ENCODE results near the gene PLEKHA1.

Gene PLEKHA1

DNA sequence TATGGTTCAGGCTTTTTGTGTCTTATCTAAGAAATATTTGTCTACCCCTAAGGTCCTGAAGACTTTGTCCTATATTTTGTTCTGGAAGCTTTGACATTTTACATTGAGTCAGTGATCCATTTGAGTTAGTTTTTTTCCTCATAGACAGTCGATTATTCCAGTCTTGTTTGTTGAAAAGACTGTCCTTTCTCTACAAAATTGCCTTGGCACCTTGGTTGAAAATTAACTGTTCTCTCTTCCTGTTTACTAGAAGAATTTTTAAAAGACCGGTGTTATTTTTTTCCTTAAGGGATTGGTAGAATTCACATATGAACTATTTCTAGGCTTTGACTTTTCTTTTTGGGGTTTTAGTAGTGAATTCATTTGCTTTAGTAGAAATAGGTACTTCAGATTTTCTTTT, 12.0 kb downstream of the PLEKHA1 start:
- TF ChIP-seq CTCF (IDR thresholded peaks at IDR 0.05; ENCODE audit: low read length) (no peak), EZH2 (IDR thresholded peaks at IDR 0.05; ENCODE audit: borderline replicate concordance, low read length) (no peak)
- Histone ChIP-seq H3K9ac (ENCODE audit: low read length) (no peak overlapping the region), H3K9me3 (ENCODE audit: low read length) (no peaks in the 10 kb centered on the region), H3K79me2 (ENCODE audit: insufficient read depth, low read length) (no peaks in the 10 kb centered on the region), H3K4me2 (ENCODE audit: low read length) (no peak overlapping the region), H3K27ac (ENCODE audit: low read depth, low read length, poor library complexity, severe bottlenecking) (no peak overlapping the region), H3K27me3 (ENCODE audit: insufficient read depth, low read length) (no peaks in the 10 kb centered on the region), H4K20me1 (ENCODE audit: insufficient read depth, low read length) (no peaks in the 10 kb centered on the region), H3K4me3 (ENCODE audit: low read depth, low read length, poor library complexity, severe bottlenecking) (no peak overlapping the region), H2AFZ (ENCODE audit: low read length) (no peak overlapping the region), H3F3A (ENCODE audit: insufficient read depth, low read length) (no peaks in the 10 kb centered on the region), H3K36me3 (ENCODE audit: insufficient read depth, low read length) (no peaks in the 10 kb centered on the region), H3K4me1 (ENCODE audit: insufficient read depth, low read length, severe bottlenecking) (no peaks in the 10 kb centered on the region), H3K9me2 (ENCODE audit: low read depth, low read length) (no peaks in the 10 kb centered on the region)

- no peak for TF ChIP-seq CTCF (IDR thresholded peaks at IDR 0.05; ENCODE audit: low read length)
- TF ChIP-seq EZH2 (IDR thresholded peaks at IDR 0.05; ENCODE audit: borderline replicate concordance, low read length) = no peak
- Histone ChIP-seq H3K9ac (ENCODE audit: low read length) (no peak overlapping the region), H3K9me2 (ENCODE audit: low read depth, low read length) (no peaks in the 10 kb centered on the region), H3K36me3 (ENCODE audit: insufficient read depth, low read length) (no peaks in the 10 kb centered on the region), H3K27ac (ENCODE audit: low read depth, low read length, poor library complexity, severe bottlenecking) (no peak overlapping the region), H3K79me2 (ENCODE audit: insufficient read depth, low read length) (no peaks in the 10 kb centered on the region), H3K27me3 (ENCODE audit: insufficient read depth, low read length) (no peaks in the 10 kb centered on the region), H4K20me1 (ENCODE audit: insufficient read depth, low read length) (no peaks in the 10 kb centered on the region), H3K4me2 (ENCODE audit: low read length) (no peak overlapping the region), H2AFZ (ENCODE audit: low read length) (no peak overlapping the region), H3K9me3 (ENCODE audit: low read length) (no peaks in the 10 kb centered on the region), H3K4me3 (ENCODE audit: low read depth, low read length, poor library complexity, severe bottlenecking) (no peak overlapping the region), H3F3A (ENCODE audit: insufficient read depth, low read length) (no peaks in the 10 kb centered on the region), H3K4me1 (ENCODE audit: insufficient read depth, low read length, severe bottlenecking) (no peaks in the 10 kb centered on the region)
Observed at GRCh38 chr10:122387572-122387971, 13.1 kb downstream of the PLEKHA1 start.

- Histone ChIP-seq H3K9me2 (ENCODE audit: low read depth, low read length) (no peaks in the 10 kb centered on the region), H4K20me1 (ENCODE audit: insufficient read depth, low read length) (no peaks in the 10 kb centered on the region), H3F3A (ENCODE audit: insufficient read depth, low read length) (no peaks in the 10 kb centered on the region), H3K79me2 (ENCODE audit: insufficient read depth, low read length) (no peaks in the 10 kb centered on the region), H3K27ac (ENCODE audit: low read depth, low read length, poor library complexity, severe bottlenecking) (no peak overlapping the region), H3K4me2 (ENCODE audit: low read length) (no peak overlapping the region), H2AFZ (ENCODE audit: low read length) (no peak overlapping the region), H3K4me3 (ENCODE audit: low read depth, low read length, poor library complexity, severe bottlenecking) (no peak overlapping the region), H3K27me3 (ENCODE audit: insufficient read depth, low read length) (no peaks in the 10 kb centered on the region), H3K36me3 (ENCODE audit: insufficient read depth, low read length) (no peaks in the 10 kb centered on the region), H3K9me3 (ENCODE audit: low read length) (no peaks in the 10 kb centered on the region), H3K4me1 (ENCODE audit: insufficient read depth, low read length, severe bottlenecking) (no peaks in the 10 kb centered on the region), H3K9ac (ENCODE audit: low read length) (no peak overlapping the region)
- TF ChIP-seq CTCF (IDR thresholded peaks at IDR 0.05; ENCODE audit: low read length) (no peak), EZH2 (IDR thresholded peaks at IDR 0.05; ENCODE audit: borderline replicate concordance, low read length) (no peak)
Observed at GRCh38 chr10:122388287-122388997, 13.9 kb downstream of the PLEKHA1 start.

Measured in OCI-LY1 (cell line).